ENCODE results near the gene DZIP3. TPM values are rescaled to one million over a fixed set of nuclear protein-coding genes. Genes with fewer than 3 reads are reported as not detected.

Gene DZIP3
- 10 to 100 TPM in 1 of 2 donors, 1 to 10 TPM in 1; 9.3 to 15.5 TPM for total RNA-seq
- 1 to 10 TPM in 1 of 2 donors, under 1 TPM in 1; 0.38 to 4.9 TPM for polyA plus RNA-seq
- long read RNA-seq, donor 1, partial matches to known transcripts = 14 of 23 reads
- long read RNA-seq, donor 1, other reads (novel, unspliced or antisense) = 7 of 23 reads
- long read RNA-seq, donor 2, partial matches to known transcripts = 8 of 11 reads
- long read RNA-seq, donor 2, other reads (novel, unspliced or antisense) = 3 of 11 reads

GRCh38 chr3:108589081-108589997 is at the start of gene DZIP3, which contains the start of gene CIP2A:
Gene DZIP3, plus strand, starts transcription at chr3:108589722. Its CDS starts 15,685 bp downstream, at chr3:108605407.
Gene CIP2A, minus strand, starts transcription at chr3:108589438. Its CDS starts 63 bp downstream, at chr3:108589375.
- ATAC-seq (ENCODE audit: low FRiP score) (peak; percentile 97), DNase-seq (peak; percentile 91 to 95)
- intact Hi-C loops (cut with DNase I) = no loop called here
- WGBS, 2 donors = 0 to 1% methylated on average over 59 of the region's 59 CpGs
- H3K27ac ChIP-seq (ENCODE audit: low read depth in 1 of 2, low read length in 2 of 2) = peak within 1 kb of the TSS; percentile 74 to 75
- peak within 1 kb of the TSS; percentile 56 to 76 for H3K4me3 ChIP-seq (ENCODE audit: low read length in 2 of 2)
- H3K36me3 ChIP-seq (ENCODE audit: control insufficient read depth in 1 of 2, insufficient read depth in 2 of 2, low read length in 1 of 2) = no peaks in the 10 kb centered on the region
- no peaks in the 10 kb centered on the region for H3K27me3 ChIP-seq (ENCODE audit: control insufficient read depth in 1 of 2, insufficient read depth in 2 of 2, low read length in 1 of 2)
- H3K9me3 ChIP-seq (ENCODE audit: control insufficient read depth, low read length) = no peaks in the 10 kb centered on the region
- no peaks in the 10 kb centered on the region for H3K4me1 ChIP-seq (ENCODE audit: control insufficient read depth in 1 of 2, insufficient read depth in 2 of 2, low read length in 2 of 2)

GRCh38 chr3:108546247-108546646 is 43.3 kb upstream of the DZIP3 start:
- H3K4me1 ChIP-seq (ENCODE audit: control insufficient read depth in 1 of 2, insufficient read depth in 2 of 2, low read length in 2 of 2) = no peaks in the 10 kb centered on the region
- intact Hi-C loops (cut with DNase I) = no loop called here
- H3K4me3 ChIP-seq (ENCODE audit: low read length in 2 of 2) = no peak overlapping the region
- H3K27ac ChIP-seq (ENCODE audit: low read depth in 1 of 2, low read length in 2 of 2) = no peak overlapping the region
- H3K9me3 ChIP-seq (ENCODE audit: control insufficient read depth, low read length) = no peaks in the 10 kb centered on the region
- H3K27me3 ChIP-seq (ENCODE audit: control insufficient read depth in 1 of 2, insufficient read depth in 2 of 2, low read length in 1 of 2) = no peaks in the 10 kb centered on the region
- 74 to 80% methylated on average over 1 of the region's 1 CpG for WGBS, 2 donors
- DNase-seq (no peak), ATAC-seq (ENCODE audit: low FRiP score) (no peak)
- no peaks in the 10 kb centered on the region for H3K36me3 ChIP-seq (ENCODE audit: control insufficient read depth in 1 of 2, insufficient read depth in 2 of 2, low read length in 1 of 2)

GRCh38 chr3:108546692-108547091 is 42.8 kb upstream of the DZIP3 start:
- intact Hi-C loops (cut with DNase I) = no loop called here
- Histone ChIP-seq H3K4me1 (ENCODE audit: control insufficient read depth in 1 of 2, insufficient read depth in 2 of 2, low read length in 2 of 2) (no peaks in the 10 kb centered on the region), H3K36me3 (ENCODE audit: control insufficient read depth in 1 of 2, insufficient read depth in 2 of 2, low read length in 1 of 2) (no peaks in the 10 kb centered on the region), H3K27me3 (ENCODE audit: control insufficient read depth in 1 of 2, insufficient read depth in 2 of 2, low read length in 1 of 2) (no peaks in the 10 kb centered on the region), H3K4me3 (ENCODE audit: low read length in 2 of 2) (no peak overlapping the region), H3K27ac (ENCODE audit: low read depth in 1 of 2, low read length in 2 of 2) (no peak overlapping the region), H3K9me3 (ENCODE audit: control insufficient read depth, low read length) (no peaks in the 10 kb centered on the region)
- DNase-seq (no peak), ATAC-seq (ENCODE audit: low FRiP score) (no peak)
- 80 to 85% methylated on average over 3 of the region's 3 CpGs for WGBS, 2 donors

GRCh38 chr3:108548304-108548703 is 41.2 kb upstream of the DZIP3 start:
- H3K27ac ChIP-seq (ENCODE audit: low read depth in 1 of 2, low read length in 2 of 2) = no peak overlapping the region
- no peaks in the 10 kb centered on the region for H3K27me3 ChIP-seq (ENCODE audit: control insufficient read depth in 1 of 2, insufficient read depth in 2 of 2, low read length in 1 of 2)
- intact Hi-C loops (cut with DNase I) = no loop called here
- no peak overlapping the region for H3K4me3 ChIP-seq (ENCODE audit: low read length in 2 of 2)
- no peak for DNase-seq
- H3K9me3 ChIP-seq (ENCODE audit: control insufficient read depth, low read length) = no peaks in the 10 kb centered on the region
- H3K36me3 ChIP-seq (ENCODE audit: control insufficient read depth in 1 of 2, insufficient read depth in 2 of 2, low read length in 1 of 2) = no peaks in the 10 kb centered on the region
- H3K4me1 ChIP-seq (ENCODE audit: control insufficient read depth in 1 of 2, insufficient read depth in 2 of 2, low read length in 2 of 2) = no peaks in the 10 kb centered on the region
- no peak for ATAC-seq (ENCODE audit: low FRiP score)
- 77 to 93% methylated on average over 1 of the region's 1 CpG for WGBS, 2 donors

GRCh38 chr3:108548886-108549285 is 40.6 kb upstream of the DZIP3 start:
- Histone ChIP-seq H3K9me3 (ENCODE audit: control insufficient read depth, low read length) (no peaks in the 10 kb centered on the region), H3K36me3 (ENCODE audit: control insufficient read depth in 1 of 2, insufficient read depth in 2 of 2, low read length in 1 of 2) (no peaks in the 10 kb centered on the region), H3K4me3 (ENCODE audit: low read length in 2 of 2) (no peak overlapping the region), H3K4me1 (ENCODE audit: control insufficient read depth in 1 of 2, insufficient read depth in 2 of 2, low read length in 2 of 2) (no peaks in the 10 kb centered on the region), H3K27me3 (ENCODE audit: control insufficient read depth in 1 of 2, insufficient read depth in 2 of 2, low read length in 1 of 2) (no peaks in the 10 kb centered on the region), H3K27ac (ENCODE audit: low read depth in 1 of 2, low read length in 2 of 2) (no peak overlapping the region)
- ATAC-seq (ENCODE audit: low FRiP score) (no peak), DNase-seq (no peak)
- 93 to 99% methylated on average over 2 of the region's 2 CpGs for WGBS, 2 donors
- intact Hi-C loops (cut with DNase I) = no loop called here

GRCh38 chr3:108552267-108553159 is 37.0 kb upstream of the DZIP3 start:
- no peak for DNase-seq
- no peaks in the 10 kb centered on the region for H3K4me1 ChIP-seq (ENCODE audit: control insufficient read depth in 1 of 2, insufficient read depth in 2 of 2, low read length in 2 of 2)
- H3K4me3 ChIP-seq (ENCODE audit: low read length in 2 of 2) = no peak overlapping the region
- peak; percentile 76 for ATAC-seq (ENCODE audit: low FRiP score)
- H3K9me3 ChIP-seq (ENCODE audit: control insufficient read depth, low read length) = no peaks in the 10 kb centered on the region
- intact Hi-C loops (cut with DNase I) = loop anchor here (1.0 to 2.0 kb wide), 2 partner anchors 63 to 64 kb away; no protein-coding TSS in a partner anchor
- no peaks in the 10 kb centered on the region for H3K36me3 ChIP-seq (ENCODE audit: control insufficient read depth in 1 of 2, insufficient read depth in 2 of 2, low read length in 1 of 2)
- H3K27ac ChIP-seq (ENCODE audit: low read depth in 1 of 2, low read length in 2 of 2) = no peak overlapping the region
- H3K27me3 ChIP-seq (ENCODE audit: control insufficient read depth in 1 of 2, insufficient read depth in 2 of 2, low read length in 1 of 2) = no peaks in the 10 kb centered on the region
- 38% methylated on average over 4 of the region's 4 CpGs for WGBS, 2 donors

GRCh38 chr3:108554229-108554628 is 35.3 kb upstream of the DZIP3 start:
- DNase-seq (no peak), ATAC-seq (ENCODE audit: low FRiP score) (no peak)
- Histone ChIP-seq H3K9me3 (ENCODE audit: control insufficient read depth, low read length) (no peaks in the 10 kb centered on the region), H3K27me3 (ENCODE audit: control insufficient read depth in 1 of 2, insufficient read depth in 2 of 2, low read length in 1 of 2) (no peaks in the 10 kb centered on the region), H3K4me3 (ENCODE audit: low read length in 2 of 2) (no peak overlapping the region), H3K4me1 (ENCODE audit: control insufficient read depth in 1 of 2, insufficient read depth in 2 of 2, low read length in 2 of 2) (no peaks in the 10 kb centered on the region), H3K27ac (ENCODE audit: low read depth in 1 of 2, low read length in 2 of 2) (no peak overlapping the region), H3K36me3 (ENCODE audit: control insufficient read depth in 1 of 2, insufficient read depth in 2 of 2, low read length in 1 of 2) (no peaks in the 10 kb centered on the region)
- intact Hi-C loops (cut with DNase I) = no loop called here

- Histone ChIP-seq H3K36me3 (ENCODE audit: control insufficient read depth in 1 of 2, insufficient read depth in 2 of 2, low read length in 1 of 2) (no peaks in the 10 kb centered on the region), H3K4me3 (ENCODE audit: low read length in 2 of 2) (no peak overlapping the region), H3K27ac (ENCODE audit: low read depth in 1 of 2, low read length in 2 of 2) (no peak overlapping the region), H3K9me3 (ENCODE audit: control insufficient read depth, low read length) (no peaks in the 10 kb centered on the region), H3K27me3 (ENCODE audit: control insufficient read depth in 1 of 2, insufficient read depth in 2 of 2, low read length in 1 of 2) (no peaks in the 10 kb centered on the region), H3K4me1 (ENCODE audit: control insufficient read depth in 1 of 2, insufficient read depth in 2 of 2, low read length in 2 of 2) (no peaks in the 10 kb centered on the region)
- no peak for ATAC-seq (ENCODE audit: low FRiP score)
- 51 to 52% methylated on average over 3 of the region's 3 CpGs for WGBS, 2 donors
- intact Hi-C loops (cut with DNase I) = no loop called here
- DNase-seq = no peak
These were observed 34.5 kb upstream of the DZIP3 start for GRCh38 chr3:108554913-108555571.

Measured in aorta (tissue), 5 donors.